ENCODE measurements around the gene P4HB. TPM values are rescaled to one million over a fixed set of nuclear protein-coding genes. Genes with fewer than 3 reads are reported as not detected.

P4HB gene
- polyA plus RNA-seq, 1 donor from 2014 or later = 82.8 TPM

GRCh38 chr17:81833921-81834830, 26.2 kb downstream of the P4HB start:
- peak overlapping the region; percentile 80 for H3K4me2 ChIP-seq (ENCODE audit: low read length)
- no peaks in the 10 kb centered on the region for H3K27me3 ChIP-seq (ENCODE audit: insufficient read depth, low read depth, low read length)
- H3K27ac ChIP-seq (ENCODE audit: low read length) = peak overlapping the region; percentile 77
- no peak for TF ChIP-seq MXI1 (conservative IDR thresholded peaks at IDR 0.05; ENCODE audit: poor library complexity, severe bottlenecking)
- TF ChIP-seq POLR2AphosphoS5 (IDR thresholded peaks at IDR 0.05) = no peak
- no peak for TF ChIP-seq EP300 (conservative IDR thresholded peaks at IDR 0.05; ENCODE audit: poor library complexity, severe bottlenecking)
- no peak for TF ChIP-seq CTCF (IDR thresholded peaks at IDR 0.05; ENCODE audit: poor library complexity, severe bottlenecking)
- no peak for TF ChIP-seq EZH2 (IDR thresholded peaks at IDR 0.05; ENCODE audit: borderline replicate concordance, insufficient read depth, low read length, poor library complexity, severe bottlenecking)
- TF ChIP-seq TAF1 (IDR thresholded peaks at IDR 0.05; ENCODE audit: low read depth) = no peak
- no peak for TF ChIP-seq REST (IDR thresholded peaks at IDR 0.05; ENCODE audit: borderline replicate concordance)
- no peak for TF ChIP-seq SMC3 (conservative IDR thresholded peaks at IDR 0.05; ENCODE audit: poor library complexity)
- no peak for TF ChIP-seq RAD21 (conservative IDR thresholded peaks at IDR 0.05)
- H3K9ac ChIP-seq (ENCODE audit: low read length) = peak overlapping the region; percentile 98
- H3K9me2 ChIP-seq (ENCODE audit: insufficient read depth, low read length) = no peaks in the 10 kb centered on the region
- peaks cover 4% of the 10 kb centered on the region for H4K20me1 ChIP-seq (ENCODE audit: insufficient read depth)
- H2AFZ ChIP-seq (ENCODE audit: low read depth, low read length) = no peak overlapping the region
- H3K79me2 ChIP-seq (replicated peaks; ENCODE audit: insufficient read depth, low read length) = peaks cover 29% of the 10 kb centered on the region
- peak overlapping the region; percentile 97 for H3K4me3 ChIP-seq (ENCODE audit: low read length)
- H3F3A ChIP-seq (ENCODE audit: insufficient read depth, low read length, poor library complexity, severe bottlenecking) = no peaks in the 10 kb centered on the region
- no peaks in the 10 kb centered on the region for H3K36me3 ChIP-seq (ENCODE audit: insufficient read depth, low read length)
- no peaks in the 10 kb centered on the region for H3K9me3 ChIP-seq (ENCODE audit: low read length)

- Histone ChIP-seq H2AFZ (ENCODE audit: low read depth, low read length) (peak within 1 kb of the TSS; percentile 65), H3K79me2 (replicated peaks; ENCODE audit: insufficient read depth, low read length) (peaks cover 29% of the 10 kb centered on the region), H3K27me3 (ENCODE audit: insufficient read depth, low read depth, low read length) (no peaks in the 10 kb centered on the region), H3K9me2 (ENCODE audit: insufficient read depth, low read length) (no peaks in the 10 kb centered on the region), H4K20me1 (ENCODE audit: insufficient read depth) (peaks cover 8% of the 10 kb centered on the region), H3F3A (ENCODE audit: insufficient read depth, low read length, poor library complexity, severe bottlenecking) (no peaks in the 10 kb centered on the region), H3K4me2 (ENCODE audit: low read length) (peak within 1 kb of the TSS; percentile 97), H3K27ac (ENCODE audit: low read length) (peak within 1 kb of the TSS; percentile 77), H3K9ac (ENCODE audit: low read length) (peak within 1 kb of the TSS; percentile 98), H3K36me3 (ENCODE audit: insufficient read depth, low read length) (no peaks in the 10 kb centered on the region), H3K9me3 (ENCODE audit: low read length) (no peaks in the 10 kb centered on the region), H3K4me3 (ENCODE audit: low read length) (peak within 1 kb of the TSS; percentile 99)
- TF ChIP-seq EP300 (conservative IDR thresholded peaks at IDR 0.05; ENCODE audit: poor library complexity, severe bottlenecking) (no peak), RAD21 (conservative IDR thresholded peaks at IDR 0.05) (no peak), EZH2 (IDR thresholded peaks at IDR 0.05; ENCODE audit: borderline replicate concordance, insufficient read depth, low read length, poor library complexity, severe bottlenecking) (no peak), POLR2AphosphoS5 (IDR thresholded peaks at IDR 0.05) (peak; percentile 93), MXI1 (conservative IDR thresholded peaks at IDR 0.05; ENCODE audit: poor library complexity, severe bottlenecking) (peak; percentile 87), TAF1 (IDR thresholded peaks at IDR 0.05; ENCODE audit: low read depth) (peak; percentile 34), REST (IDR thresholded peaks at IDR 0.05; ENCODE audit: borderline replicate concordance) (peak; percentile 65), SMC3 (conservative IDR thresholded peaks at IDR 0.05; ENCODE audit: poor library complexity) (no peak), CTCF (IDR thresholded peaks at IDR 0.05; ENCODE audit: poor library complexity, severe bottlenecking) (no peak)
Measured at GRCh38 chr17:81833160-81833920, 27.0 kb downstream of the P4HB start, which contains the start of gene MCRIP1. MCRIP1 (minus strand) TSS chr17:81833291; CDS start chr17:81824506, 8,785 bp downstream.
